LoVo (cell line): ENCODE results near the gene TAGLN.
A peak's percentile ranks its signal among the peaks of the same experiment; 100 is the strongest.

Experiments used
- DNase-seq: peaks from one replicate; pipeline ENCODE4 v3.0.0-alpha.2; 2016; ENCODE audit warnings: low spot score

Gene TAGLN

DNA sequence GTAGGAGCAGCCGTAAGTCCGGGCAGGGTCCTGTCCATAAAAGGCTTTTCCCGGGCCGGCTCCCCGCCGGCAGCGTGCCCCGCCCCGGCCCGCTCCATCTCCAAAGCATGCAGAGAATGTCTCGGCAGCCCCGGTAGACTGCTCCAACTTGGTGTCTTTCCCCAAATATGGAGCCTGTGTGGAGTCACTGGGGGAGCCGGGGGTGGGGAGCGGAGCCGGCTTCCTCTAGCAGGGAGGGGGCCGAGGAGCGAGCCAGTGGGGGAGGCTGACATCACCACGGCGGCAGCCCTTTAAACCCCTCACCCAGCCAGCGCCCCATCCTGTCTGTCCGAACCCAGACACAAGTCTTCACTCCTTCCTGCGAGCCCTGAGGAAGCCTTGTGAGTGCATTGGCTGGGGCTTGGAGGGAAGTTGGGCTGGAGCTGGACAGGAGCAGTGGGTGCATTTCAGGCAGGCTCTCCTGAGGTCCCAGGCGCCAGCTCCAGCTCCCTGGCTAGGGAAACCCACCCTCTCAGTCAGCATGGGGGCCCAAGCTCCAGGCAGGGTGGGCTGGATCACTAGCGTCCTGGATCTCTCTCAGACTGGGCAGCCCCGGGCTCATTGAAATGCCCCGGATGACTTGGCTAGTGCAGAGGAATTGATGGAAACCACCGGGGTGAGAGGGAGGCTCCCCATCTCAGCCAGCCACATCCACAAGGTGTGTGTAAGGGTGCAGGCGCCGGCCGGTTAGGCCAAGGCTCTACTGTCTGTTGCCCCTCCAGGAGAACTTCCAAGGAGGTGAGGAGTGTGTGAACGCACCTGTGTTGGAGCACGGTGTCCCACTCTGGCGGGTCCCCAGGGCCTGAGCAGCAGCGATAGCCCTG lies at the start of gene TAGLN:
Gene TAGLN, plus strand, starts transcription at position 318 of the 863 bp plus-strand sequence. CDS start 3,644 bp downstream, outside the sequence.
- peak; percentile 55 for DNase-seq

DNA sequence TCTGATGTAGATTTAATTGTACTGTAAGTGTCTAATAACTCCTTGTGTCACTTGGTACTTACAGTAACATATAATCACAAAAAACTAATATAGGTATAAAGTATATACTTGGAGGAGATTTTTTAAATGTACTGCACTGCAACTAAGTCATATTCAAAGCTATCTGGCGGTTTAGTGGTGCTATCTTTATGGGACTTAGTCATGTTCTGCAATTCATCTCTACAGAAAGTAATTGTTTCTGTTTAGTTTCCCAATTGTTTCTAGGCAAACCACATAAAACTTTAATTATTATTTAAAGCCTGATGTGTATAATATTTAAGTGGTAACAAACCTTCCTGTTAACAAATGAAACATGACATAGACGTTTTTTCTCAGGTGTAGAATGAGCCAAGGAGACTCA lies 47.1 kb upstream of the TAGLN start:
- no peak for DNase-seq

DNA sequence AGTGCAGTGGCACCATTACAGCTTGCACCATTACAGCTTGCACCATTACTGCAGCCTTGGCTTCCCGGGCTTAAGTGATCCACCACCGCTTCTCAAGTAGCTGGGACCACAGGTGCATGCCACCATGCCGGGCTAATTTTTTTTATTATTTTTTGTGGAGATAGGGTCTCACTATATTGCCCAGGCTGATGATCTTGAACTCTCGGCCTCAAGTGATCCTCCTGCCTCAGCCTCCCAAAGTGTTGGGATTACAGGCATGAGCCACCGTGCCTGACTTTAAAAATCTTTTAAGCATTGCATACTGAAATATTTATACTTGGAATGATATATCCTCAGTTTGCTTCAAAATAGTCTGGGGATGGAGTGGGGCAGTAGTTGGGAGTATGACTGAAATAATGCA lies 44.7 kb upstream of the TAGLN start:
- no peak for DNase-seq

- no peak for DNase-seq
These were observed 41.7 kb upstream of the TAGLN start for GRCh38 chr11:117157507-117157906.

DNA sequence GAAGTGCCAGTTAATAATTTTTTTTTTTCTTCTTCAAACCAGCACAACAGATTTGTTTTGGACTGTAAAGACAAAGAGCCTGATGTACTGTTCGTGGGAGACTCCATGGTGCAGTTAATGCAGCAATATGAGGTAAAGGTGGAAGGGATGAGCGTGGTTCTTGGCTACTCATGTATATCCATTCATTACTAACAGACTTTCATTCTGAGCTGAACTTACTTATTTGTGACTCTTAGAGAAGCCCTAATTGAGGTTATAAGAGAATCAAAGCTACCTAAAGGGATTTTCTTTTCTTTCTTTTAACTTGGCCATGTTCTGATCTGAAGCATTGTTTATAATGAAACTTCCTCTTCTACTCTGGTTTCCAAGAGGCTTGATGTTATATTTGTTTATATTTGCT lies 39.3 kb upstream of the TAGLN start:
- DNase-seq: no peak

- no peak for DNase-seq
These were observed 38.3 kb upstream of the TAGLN start for GRCh38 chr11:117160826-117161225.

DNA sequence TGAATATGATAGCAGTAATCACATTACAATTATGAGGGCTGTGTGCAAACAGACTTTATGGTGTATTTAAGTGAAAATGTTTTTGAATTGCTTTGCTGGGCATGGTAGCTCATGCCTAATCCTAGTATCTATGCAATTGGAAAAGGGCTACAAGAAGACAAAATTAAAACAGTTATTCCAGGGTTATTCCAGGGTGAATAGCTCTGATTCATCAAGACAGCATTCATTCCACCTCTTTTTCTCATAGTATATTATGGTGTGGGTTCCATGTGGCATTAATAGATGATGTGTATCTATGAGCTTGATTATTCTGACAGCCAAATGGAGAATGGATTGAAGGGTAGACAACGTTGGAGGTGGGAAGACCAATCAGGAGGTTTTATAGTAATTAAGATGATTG lies 32.7 kb upstream of the TAGLN start:
- DNase-seq: no peak

DNA sequence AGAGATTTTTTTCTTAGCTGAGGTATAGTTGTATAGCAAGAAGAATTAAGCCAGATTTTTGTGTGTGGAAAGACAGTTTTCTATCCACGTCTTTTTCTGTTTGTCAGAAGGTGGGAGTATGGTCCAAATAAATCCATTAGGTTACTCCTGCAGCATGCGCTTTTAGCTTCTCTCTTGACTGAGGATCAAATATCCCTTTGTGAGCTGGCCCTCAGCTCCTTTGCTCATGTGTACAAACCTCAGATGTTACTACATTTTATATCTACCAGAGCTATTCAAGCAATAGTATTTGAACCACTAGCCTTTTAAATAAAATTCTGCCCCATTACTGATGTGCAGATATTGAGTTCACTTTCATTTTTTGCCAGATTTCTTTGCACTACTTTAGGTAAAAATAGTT lies 29.4 kb upstream of the TAGLN start:
- DNase-seq: no peak

- DNase-seq: no peak
These were observed 29.0 kb upstream of the TAGLN start for GRCh38 chr11:117170210-117170609.

GRCh38 chr11:117171007-117171403 lies 28.2 kb upstream of the TAGLN start:
- no peak for DNase-seq

DNA sequence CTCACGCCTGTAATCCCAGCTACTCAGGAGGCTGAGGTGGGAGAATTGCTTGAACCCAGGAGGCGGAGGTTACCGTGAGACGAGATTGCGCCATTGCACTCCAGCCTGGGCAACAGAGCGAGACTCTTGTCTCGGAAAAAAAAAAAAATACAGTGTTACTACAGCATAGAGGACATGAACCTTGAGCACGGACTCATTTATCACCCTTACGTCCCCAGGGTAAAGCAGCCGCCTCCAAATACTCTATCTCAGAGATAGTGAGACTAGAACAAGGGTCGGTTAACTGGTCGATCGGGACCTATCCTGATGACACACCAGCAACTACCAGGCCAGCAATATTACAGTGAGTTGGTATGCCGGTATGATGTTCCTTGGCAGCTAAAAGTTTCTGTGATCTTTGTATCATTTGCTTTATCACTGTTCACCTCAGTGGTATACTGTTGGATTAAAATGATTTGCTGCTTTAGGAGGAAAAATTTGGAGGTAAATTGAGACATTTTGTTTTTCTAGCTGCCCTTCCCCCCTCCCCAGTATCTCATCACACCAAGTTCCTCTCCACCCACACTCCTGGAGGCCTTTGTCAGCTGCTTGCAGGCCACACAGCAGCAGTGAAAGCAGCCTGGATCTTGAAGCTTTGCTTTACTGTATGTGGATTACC lies 27.6 kb upstream of the TAGLN start:
- DNase-seq: no peak

DNA sequence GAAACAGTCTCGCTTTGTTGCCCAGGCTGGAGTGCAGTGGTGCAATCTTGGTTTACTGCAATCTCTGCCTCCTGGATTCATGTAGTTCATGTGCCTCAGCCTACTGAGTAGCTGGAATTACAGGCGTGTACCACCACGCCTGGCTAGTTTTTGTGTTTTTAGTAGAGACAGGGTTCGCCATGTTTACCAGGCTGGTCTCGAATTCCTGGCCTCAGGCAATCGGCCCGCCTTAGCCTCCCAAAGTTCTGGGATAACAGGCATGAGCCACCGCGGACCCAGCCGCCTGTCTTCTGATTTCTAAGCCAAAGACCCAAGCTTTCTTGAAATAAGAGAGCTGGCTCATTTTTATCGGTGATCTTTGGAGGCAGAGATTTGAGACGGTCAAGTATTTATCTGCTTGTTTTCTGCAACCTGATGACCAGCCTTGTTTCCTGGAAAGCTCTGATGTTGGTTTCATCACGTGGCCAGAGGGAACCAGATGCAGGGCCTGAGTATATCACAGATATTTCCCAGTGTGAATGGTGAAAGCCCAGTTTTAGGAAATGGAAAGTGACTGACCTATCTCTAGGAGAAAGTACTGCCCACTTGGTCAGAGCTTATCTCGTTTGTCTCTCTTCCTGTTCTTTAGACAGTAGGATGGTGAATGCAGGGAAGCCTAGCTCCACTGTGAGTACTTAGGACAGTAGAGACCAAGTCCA lies 26.3 kb upstream of the TAGLN start:
- no peak for DNase-seq

DNA sequence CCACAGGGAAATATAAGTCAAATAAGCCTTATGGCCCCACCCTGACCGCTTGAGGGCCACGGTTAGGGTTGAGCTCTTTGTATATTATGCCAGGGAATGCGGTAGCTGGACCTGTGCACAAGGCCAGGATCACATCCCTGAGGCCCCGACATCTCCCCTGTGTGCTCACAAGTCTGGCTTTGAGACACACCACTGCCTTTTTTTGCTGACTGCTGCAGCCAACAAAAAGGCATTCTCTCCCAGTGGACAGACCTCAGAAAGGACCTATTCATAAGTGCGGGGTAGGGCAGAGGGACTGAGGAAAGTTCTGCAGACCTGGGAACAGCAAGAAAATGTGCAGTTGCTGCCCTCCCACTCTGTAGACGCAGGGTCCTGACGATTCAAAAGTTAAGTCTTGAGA lies 24.1 kb upstream of the TAGLN start:
- DNase-seq: no peak

GRCh38 chr11:117175781-117176180 lies 23.4 kb upstream of the TAGLN start:
- no peak for DNase-seq

- DNase-seq: no peak
These were observed 23.0 kb upstream of the TAGLN start for GRCh38 chr11:117176186-117176585.

DNA sequence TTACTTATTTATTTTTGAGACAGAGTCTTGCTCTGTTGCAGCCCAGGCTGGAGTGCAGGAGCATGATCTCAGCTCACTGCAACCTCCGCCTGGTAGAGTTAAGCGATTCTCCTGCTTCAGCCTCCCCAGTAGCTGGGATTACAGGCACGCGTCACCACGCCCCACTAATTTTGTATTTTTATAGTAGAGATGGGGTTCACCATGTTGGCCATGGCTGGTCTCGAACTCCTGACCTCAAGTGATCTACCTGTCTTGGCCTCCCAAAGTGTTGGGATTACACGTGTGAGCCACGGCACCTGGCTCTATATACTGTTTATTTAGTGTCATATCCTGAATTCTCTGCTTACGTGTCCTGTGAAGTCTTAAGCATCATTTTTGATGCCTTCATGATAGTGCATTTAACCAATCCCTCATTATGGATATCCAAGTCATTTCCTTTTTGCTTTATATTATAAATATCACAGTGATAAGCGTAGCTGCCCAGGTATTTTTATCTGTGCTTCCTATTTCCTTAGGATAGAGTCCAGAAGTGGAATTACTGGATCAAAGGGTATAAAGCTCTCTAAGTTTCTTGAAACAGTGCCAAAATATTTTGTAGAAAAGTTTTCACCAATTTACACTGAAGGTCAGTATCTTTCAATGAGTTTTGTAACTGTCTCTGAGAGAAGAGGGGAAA lies 21.5 kb upstream of the TAGLN start:
- no peak for DNase-seq

DNA sequence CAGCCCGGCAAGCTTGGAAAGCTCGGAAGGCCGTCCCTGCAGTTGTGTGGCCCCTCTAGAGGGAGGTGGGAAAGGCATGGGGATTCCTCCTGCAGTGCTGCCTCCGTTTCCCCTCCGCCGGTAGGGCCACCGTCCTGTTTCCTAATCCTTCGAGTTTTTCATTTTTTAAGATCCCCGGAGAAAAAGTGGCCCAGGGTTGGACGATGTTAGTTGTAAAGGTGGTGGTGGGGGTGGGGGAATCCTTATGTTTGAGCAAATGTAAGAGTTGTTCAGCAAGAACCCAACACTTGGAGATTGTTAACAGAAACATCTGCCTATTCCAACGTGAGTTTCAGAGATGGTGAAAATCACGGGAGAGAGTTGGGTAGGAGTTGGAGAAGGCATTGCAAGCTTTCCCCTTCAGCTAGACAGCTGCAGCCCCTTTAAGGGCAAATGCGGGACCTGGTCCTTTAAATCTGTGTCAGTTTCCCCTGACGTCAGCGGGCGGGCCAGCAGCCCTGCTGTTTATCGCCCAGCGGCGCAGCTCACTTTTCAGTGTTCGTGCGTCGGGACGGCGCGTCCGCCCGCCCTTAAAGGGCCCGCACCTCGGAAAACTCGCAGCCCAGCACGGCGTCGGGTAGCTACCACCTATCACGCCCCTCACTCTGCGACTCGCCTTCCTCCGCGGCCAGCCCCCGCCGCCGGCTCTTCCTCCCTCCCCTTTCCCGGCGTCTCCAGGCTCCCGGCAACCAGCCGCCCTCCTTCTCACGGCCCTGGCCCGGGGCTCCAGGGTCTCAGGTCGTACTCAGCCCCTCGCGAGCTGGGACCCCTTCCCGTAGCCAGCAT lies 20.7 kb upstream of the TAGLN start, which contains the start of gene SIDT2:
Gene SIDT2, plus strand, starts transcription at position 534 of the 825 bp plus-strand sequence. CDS start 521 bp downstream, outside the sequence.
- DNase-seq: peak; percentile 89

GRCh38 chr11:117179048-117179999 lies 19.8 kb upstream of the TAGLN start:
- DNase-seq: no peak

GRCh38 chr11:117180020-117180419 lies 19.1 kb upstream of the TAGLN start:
- no peak for DNase-seq
